Hematopoietic multipotent progenitor cell treated with erythropoietin and hydrocortisone succinate and interleukin-3 and kit ligand, for 15 days (in vitro differentiated cells): ENCODE measurements around the gene LDLRAD3.

Source experiments
- DNase-seq: peaks from one replicate; pipeline ENCODE4 v3.0.0-alpha.2; 2015; ENCODE audit warnings: low spot score

LDLRAD3 gene

DNA sequence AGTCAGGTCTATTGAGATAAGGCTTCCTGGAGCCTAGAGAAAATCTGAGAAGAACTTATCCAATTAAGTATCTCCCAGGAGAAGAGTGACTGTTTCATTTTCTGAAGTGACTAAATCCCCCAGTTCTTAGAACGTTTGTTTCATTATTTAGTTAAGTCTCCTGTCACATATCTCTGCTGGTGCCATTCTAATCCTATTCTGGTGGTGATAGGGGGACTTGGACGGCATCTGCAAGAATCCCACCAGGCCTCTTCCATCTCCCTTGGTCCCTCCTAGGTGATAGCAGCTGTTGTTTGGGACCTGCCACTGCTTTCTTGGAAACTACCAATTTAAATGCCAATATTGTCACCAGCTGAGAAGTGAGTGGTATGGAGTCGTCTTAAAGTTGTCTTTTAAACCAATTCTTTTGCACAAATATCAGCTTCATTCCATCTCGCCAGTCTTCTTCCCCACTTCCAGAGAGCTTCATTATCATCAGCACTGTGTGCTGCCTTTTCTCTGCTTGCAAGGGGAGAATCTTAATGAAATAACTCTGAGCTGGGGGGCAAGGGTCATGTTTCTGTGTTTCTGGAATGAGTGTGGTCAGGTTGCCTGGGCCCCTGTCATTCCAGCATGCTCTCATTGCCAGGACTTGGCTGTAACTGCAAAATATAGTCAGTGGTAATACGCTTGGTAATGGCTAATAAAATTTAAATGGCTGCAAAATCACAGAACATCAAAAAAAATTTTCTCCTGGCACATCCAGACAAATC, 104.8 kb downstream of the LDLRAD3 start:
- no peak for DNase-seq

DNA sequence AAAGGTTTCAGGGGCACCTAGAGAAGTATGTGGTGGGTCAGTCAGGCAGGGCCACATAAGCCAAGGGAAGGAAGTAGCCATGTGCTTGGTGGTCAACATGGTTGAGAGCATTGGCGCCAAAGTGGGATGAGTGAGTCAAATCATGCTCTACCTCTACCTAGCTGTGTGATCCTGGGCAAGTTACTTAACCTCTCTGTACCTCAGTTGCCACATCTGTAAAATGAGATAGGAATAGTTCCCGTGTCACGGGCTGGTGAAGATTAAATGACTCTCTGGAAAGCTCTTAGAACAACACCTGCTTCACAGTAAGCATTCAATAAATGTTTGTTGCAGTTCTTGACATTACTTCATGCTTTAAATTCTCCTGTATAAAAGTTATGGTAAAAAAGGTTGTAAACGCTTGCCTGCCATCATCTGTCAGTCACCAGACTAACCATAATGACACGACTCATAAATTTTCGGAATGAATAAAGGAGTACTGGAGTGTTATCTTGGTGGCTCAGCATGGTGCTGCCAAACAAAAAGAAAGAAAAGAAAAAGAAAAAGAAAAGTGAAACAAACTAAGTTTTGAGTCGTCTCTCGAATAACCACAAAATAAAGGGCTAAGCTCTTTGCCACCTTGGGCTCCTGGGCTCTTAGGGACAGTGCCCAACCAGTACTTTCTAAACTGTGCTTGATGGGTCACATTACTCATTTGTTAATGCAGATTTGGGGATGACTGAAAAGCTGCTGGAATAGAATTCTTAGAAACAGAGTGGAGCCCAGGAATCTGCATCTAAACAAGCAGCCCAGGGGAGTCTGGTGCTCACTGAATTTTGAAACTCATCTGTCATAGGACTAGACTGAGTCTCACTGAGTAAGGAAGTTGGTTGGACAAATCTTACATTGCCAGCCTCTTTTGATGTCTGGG, 107.6 kb downstream of the LDLRAD3 start:
- DNase-seq = no peak

DNA sequence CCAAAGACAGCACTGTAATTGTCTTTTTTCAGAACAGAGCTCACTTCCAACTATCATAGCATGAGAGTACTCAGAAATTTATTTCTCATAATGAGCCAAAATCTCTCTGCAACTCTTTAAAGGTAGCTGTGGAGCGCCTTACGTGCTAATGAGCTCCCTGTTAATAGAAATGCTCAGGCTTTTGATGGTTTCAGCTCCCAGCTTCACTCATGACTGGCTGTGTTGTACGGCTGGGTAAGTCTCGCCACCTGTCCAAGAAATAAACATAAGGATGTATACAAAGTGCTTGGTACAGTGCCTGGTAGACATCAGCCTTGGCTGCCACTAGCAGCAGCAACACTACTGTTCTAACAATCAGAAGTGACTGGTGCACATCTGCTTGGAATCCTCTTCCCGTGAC, 109.4 kb downstream of the LDLRAD3 start:
- DNase-seq = no peak

DNA sequence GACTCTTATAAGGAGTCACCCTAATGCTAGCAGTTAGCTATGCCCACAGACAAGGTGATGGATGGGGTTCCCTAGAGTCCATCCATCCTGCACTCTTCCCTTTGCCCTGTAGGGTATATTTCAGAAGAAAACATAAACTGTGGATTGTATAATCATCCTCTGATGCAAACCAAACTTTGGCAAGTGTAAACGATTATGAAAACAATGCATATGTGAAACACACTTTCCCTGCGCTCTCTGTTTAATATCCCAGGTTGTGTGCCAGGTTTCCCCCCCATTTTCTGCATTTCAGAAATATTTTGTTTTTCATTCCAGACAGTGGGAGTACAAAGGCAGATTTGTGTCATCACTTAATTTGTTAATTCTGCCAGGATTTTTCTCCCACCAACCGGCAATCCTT, 110.0 kb downstream of the LDLRAD3 start:
- no peak for DNase-seq

DNA sequence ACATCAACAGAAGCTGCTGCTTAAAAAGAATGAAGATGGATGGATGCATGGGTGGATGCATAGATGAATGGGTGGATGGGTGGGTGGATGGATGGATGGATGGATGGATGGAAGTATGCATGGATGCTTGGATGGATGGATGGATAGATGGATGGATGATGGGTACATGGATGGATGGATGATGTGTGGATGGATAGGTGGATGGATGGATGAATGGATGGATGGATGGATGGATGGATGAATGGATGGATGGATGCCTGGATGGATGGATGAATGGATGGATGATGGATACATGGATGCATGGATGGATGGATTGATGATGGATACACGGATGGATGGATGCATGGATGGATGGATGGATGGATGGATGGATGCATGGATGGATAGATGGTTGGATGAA, 110.8 kb downstream of the LDLRAD3 start:
- DNase-seq = no peak

DNA sequence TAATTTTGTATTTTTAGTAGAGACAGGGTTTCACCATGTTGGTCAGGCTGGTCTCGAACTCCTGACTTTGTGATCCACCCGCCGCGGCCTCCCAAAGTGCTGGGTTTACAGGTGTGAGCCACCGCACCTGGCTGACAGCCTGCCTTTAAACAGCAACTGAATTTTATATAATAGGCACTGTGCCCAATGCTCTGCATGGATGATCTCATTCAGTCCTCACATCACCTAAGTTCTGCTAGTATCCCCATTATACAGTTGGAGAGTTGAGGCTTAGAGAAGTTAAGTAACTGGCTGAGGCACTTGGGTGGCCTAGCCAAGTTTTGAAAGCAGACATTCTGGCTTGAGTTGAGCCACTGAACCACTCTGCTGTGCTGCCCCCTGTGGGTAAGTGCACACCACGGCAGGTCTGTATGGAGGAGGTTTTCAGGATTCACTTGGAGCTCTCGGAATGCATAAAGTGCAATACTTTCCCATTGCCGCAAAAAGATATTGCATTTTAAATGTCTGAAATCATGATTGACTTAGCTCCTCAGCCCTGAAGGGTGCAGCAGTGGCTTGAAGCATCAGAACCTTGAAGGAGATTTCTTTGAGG, 112.4 kb downstream of the LDLRAD3 start:
- no peak for DNase-seq

DNA sequence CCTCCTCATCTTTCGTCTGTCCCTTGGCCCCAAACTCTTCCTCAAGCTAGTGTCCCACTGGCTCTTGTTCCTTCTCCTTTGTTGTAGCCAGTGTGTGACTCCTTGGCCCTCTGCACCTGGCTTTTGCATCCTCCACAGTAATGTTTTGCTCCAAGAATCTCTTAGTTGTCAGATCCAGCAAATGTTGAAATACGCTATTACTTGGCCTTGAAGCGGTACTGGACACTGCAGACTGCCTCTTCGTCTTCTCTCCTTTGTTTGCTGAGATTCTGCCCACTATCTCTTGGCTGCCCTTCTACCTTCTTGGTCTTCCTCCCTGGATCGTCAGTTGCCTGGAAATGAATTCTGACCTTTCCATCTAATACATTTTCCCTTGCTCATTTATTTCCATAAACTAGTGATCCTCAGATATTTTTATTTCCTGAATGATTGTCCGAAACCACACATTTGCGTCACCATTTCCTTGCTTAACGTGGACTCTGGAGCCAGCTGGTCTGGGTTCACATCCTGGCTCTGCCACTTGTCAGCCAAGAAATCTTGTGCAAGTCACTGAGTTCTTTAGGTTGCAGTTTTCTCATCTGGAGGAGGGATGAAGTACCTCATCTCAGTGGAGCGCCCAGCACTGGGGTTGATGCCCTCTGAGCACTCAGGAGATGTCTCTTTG, 113.6 kb downstream of the LDLRAD3 start:
- DNase-seq = no peak

DNA sequence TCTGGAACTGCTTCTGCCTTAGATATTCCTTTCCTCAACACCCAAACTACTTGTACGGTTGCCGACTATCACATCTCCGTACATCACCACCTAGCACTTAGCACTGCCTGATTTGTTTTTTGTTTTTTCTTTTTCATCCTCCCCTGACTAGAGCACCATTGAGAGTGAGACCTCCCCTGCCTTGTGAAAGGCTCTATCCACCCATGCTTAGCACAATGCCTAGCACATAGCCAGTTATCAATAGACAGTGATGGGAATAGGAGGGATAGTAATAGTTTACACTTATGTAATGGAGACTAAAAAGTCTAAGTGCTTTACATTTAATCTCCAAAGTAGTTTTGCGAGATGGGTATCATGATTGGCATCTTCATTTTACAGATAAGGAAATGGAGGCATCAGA, 115.8 kb downstream of the LDLRAD3 start:
- no peak for DNase-seq

DNA sequence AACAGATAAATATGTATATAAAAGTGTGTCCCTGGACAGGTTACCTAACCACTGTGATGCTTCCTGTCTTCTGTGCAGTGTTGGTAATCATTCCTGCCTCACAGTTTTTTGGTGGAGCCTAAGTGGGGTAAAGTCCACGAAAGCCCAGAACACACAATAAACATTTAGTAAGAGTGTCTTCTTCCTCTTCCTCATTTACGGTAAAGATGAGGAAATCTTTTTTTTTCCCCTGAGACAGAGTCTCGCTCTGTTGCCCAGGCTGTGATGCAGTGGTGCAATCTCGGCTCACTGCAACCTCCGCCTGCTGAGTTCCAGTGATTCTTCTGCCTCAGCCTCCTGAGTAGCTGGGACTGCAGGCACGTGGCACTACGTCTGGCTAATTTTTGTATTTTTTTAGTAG, 117.1 kb downstream of the LDLRAD3 start:
- no peak for DNase-seq

DNA sequence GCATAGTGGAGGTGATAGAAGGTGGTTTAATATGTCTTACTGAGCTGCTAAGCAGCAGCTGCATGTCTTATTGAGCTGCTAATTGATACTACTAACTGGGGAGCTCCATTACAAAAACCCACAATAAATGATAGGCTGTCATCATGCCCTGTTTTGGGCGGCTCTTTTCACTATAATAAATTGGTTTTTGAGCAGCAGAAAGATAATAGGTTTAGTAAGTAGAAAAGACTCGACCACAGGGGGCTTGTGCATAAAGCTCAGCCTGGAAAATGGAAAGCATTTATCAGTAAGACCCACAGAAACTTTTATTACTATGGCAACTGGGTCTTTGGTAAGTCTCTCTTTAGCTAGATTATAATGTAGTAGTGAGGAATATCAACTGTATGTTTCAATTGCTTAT, 117.6 kb downstream of the LDLRAD3 start:
- DNase-seq = no peak

DNA sequence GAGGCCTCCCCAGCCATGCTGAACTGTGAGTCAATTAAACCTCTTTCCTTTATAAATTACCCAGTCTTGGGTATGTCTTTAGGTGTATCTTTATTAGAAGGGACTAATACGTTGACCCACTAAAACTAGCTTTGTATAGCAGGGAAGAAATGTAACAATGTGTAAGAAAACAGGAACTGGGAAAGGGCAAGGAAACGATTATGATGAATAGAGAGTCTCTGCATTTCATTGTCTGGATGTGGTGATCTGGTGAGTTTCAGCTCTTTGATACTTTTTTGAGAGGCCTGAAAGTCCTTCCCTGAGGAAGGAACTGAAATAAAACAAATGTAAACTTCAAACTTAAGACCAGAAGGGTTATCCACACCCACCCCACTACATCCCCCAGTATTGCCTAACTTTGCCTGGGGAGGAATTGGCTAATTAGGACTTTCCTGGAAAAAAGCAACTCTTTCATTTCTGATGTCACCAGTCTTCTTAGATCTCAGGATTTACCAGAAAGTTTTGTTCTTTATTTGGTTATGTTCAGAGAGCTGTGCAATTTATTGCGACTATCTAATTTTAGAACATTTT, 119.0 kb downstream of the LDLRAD3 start:
- DNase-seq = no peak

DNA sequence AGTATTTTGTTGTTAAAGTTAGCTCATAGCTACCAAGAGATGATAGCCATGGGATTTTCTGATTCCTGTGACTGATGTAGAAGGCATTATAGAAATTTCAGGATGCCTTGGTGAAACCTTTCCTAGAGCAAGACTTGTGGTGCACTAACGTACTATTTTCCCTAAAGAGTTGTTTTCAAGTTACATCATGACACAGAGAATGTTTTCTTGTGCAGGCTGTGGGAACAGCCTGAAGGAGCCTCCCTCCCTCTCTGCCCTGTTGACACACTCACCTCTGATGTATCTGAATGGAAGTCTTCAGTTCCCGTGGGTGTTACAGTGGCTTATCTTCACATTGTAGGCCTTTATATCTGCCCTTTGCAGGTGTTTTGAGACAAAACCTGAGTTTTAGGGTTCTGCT, 121.6 kb downstream of the LDLRAD3 start:
- no peak for DNase-seq

DNA sequence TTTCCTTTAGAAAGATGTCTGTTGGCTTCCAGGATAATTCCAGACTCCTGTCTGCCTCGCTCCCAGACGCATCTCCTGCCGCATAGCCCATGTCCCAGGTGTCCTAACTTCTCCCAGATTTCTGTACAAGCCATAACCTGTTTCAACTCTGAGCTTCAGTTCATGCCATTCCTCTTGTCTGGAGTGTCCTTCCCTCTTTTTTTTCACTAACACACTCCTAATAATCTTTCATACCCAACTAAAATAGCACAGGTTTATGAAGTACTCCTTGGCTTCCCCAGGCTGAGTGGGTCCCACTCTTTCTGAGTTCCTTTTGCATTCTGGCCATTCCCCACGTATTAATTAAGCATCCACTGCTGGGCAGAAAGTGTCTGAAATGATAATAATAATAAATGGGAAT, 123.0 kb downstream of the LDLRAD3 start:
- DNase-seq = no peak

DNA sequence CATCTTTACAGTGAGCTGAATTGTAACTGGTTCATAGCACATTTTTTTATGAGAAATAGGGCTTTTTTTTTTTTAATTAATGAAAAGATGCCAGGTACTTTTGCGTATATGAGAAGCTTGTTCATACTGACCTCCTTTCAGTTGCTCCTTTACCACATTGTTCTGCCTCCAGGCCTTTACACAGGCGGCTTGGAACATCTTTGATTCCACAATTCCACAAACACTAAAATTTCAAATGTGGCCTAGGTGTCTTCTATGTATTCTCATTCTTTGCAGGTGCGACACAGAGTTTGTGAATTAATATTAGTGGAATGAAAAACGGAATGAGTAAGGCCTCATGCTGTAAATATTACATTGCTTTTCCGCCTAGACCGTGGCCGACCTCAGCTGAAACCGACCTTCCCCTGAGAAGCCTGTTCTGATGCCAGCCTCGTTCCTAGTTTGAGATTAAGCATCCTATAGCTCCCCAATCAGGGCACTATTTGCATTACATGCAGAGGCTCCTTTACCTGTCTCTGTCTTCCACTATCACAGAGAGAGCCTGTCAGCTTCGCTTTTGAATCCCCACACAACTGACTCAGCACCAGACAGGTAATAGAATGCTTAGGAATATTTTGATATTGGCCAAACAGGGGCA, 125.8 kb downstream of the LDLRAD3 start:
- no peak for DNase-seq

DNA sequence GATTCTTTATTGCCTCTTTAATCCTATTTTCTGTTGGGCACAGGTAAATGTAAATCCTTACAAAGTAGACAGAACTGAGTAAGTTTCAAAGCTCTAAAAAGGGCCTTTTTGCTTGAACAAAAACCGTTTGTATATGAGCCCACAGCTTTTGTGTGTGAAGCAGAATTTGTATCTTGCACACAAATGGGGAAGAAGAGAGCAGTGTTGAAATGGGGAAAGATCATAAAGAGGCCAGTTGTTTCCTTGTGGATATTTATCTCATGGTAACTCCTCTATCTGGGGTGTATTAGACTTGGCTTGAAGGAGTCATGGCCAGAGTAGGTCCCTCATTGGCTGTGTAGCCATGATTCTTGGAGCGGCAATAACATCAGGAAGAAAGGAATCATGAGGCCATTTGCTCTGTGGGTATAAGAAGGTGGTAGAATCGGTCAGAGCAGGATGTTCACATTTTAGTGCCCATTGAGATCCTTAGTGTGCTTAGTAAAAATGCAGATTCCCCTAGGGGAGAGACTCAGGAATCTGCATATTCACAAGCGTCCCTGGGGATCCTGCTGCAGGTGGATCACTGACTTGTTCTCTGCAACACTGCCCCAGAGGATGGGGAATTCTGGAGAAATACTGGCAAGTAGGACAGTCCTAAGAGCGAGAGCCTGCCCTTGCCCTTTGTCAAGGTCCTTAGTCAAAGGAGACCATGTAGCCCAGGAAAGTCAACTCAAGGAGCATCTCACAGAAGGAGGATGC, 126.5 kb downstream of the LDLRAD3 start:
- no peak for DNase-seq

DNA sequence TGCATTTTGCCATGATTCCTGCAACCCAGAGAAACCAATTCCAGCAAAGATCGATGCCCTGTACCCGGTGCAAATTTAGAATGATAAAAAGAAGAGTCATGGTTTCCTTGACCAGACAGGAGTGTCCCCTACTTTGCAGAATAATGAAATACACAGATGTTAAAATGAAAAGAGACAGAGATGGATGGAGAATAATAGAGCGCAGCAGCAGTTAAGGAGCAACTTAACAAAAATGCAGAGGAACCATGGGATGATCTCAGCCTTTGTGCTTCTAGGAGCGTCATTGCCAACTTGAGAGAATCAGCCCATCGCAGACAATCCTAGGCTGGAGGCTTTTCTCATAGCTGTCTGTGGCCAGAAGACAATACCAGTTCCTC, 127.1 kb downstream of the LDLRAD3 start:
- DNase-seq = no peak

DNA sequence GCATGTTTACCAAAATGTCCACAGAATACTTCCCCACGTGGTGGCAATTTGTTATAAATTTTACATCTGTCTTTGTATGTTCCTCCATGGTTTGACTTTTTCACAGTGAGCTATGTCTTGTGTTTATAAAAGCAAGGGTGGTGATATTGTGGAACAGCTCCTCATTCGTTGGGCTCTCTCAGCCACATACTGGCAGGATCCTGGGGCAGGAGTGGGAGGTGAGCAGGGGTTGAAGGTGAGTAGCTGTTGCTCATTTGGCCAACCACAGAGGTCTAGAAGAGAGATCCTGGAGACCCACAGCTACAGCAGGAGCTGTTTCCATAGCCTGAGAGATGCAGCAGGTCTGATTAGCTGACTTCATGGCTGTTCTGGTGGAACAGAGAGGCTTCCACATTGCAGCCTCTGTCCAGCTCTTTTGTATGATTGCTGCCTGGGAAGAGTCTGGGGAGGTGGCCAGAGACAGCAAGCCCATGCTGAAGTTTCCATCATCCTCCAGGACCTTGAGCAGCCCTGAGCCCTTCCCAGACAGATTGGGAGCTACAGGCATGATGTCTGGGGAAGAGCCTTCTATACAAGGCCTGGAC, 128.1 kb downstream of the LDLRAD3 start:
- no peak for DNase-seq

DNA sequence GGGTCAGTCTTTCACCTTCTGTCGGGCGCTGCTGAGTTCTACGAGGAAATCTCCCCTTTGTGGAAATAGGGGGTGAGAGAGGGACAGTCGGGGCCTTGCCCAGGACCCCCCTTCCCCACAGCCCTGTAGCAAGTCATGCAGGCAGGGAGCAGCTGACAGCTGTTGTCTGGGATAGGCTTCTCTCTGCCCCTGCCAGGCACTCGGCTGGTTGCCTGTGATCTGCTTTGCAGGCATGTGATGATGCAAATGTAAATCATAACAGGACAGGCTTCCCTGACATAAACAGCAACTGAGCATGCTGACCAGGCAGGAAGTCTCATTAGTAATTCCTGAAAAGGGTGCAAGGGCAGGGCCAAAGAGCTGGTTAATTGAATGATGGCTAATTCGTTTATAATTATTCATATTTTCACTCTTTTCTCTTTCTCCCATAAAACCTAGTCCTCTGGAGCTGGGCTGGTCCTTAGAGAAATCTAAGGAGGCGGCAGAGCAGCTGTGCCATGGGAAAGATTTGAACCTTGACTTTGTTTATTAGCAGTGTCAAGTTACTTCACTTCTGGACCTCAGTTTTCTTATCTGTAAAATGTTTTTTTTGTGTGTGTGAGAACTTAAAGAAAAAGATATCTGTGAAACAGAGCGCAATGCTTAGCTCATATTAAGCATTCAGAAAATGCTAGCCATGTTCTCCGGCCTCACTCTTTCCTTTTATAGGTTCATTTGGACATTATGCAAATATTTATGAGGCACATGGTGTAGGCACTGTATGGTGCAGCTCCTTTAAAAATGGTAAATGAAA, 129.7 kb downstream of the LDLRAD3 start:
- no peak for DNase-seq

DNA sequence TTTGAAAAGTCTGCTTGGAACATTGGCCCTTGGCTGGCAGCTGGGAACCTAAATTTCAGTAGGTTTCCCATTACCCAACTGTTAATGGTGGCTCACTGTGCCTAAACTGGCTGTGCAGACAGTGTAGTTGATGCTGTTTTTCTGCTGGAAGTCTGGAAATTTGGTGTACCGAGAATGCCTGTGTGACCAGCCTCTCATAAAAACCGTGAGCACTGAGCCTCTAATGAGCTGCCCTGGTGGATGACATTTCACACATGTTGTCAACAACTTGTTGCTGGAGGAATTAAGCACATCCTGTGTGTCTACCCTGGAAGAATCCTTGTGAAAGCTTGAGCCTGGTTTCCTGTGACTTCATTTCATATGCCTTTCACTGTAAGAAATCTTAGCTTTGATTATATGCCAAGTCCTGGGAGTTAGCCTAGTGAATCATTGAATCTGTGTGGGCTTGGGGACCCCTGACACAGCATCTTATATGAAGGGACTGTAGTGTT, 131.1 kb downstream of the LDLRAD3 start:
- DNase-seq = no peak

DNA sequence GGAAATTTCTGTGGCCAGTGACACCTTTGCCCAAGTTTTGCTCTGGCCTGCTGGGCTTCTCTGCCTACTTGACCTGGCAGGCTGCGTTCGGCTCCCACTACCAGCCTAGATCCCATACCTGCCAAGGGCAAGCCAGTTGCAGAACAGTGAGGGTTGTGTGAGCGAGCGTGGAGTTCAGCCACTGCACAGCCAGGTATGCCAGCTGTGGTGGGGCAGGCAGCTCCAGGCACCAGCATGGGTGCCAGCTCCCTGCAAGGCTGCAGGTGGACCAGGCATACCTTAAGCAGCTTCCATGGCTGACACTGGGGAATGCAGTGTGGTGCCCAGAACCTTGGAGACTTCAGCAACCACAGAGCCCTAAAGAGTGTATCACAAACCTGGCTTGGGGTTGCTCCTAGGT, 133.5 kb downstream of the LDLRAD3 start:
- DNase-seq = no peak
